ENCODE data around the gene CNTLN.
"Not testable (repeated sequence)": the region's sequence is repeated elsewhere in the genome, so short reads cannot be mapped to it uniquely, and the experiment has no call there.

Gene CNTLN

GRCh38 chr9:17422994-17423680 is 288.3 kb downstream of the CNTLN start:
- no peak for DNase-seq

GRCh38 chr9:17423681-17424011 is 288.8 kb downstream of the CNTLN start:
- no peak for DNase-seq

GRCh38 chr9:17425384-17425783 is 290.5 kb downstream of the CNTLN start:
- DNase-seq = no peak

GRCh38 chr9:17433526-17433925 is 298.7 kb downstream of the CNTLN start:
- DNase-seq = no peak

- no peak for DNase-seq
Observed at GRCh38 chr9:17436854-17437253, 302.0 kb downstream of the CNTLN start.

- DNase-seq = no peak
Observed at GRCh38 chr9:17437813-17438212, 303.0 kb downstream of the CNTLN start.

- DNase-seq = not testable (repeated sequence)
Observed at GRCh38 chr9:17445126-17445525, 310.3 kb downstream of the CNTLN start.

- DNase-seq = no peak
Observed at GRCh38 chr9:17453751-17454150, 318.9 kb downstream of the CNTLN start.

- peak; percentile 70 for DNase-seq
Observed at GRCh38 chr9:17462869-17463464, 328.1 kb downstream of the CNTLN start.

GRCh38 chr9:17470036-17470813 is 335.4 kb downstream of the CNTLN start:
- DNase-seq = no peak

- no peak for DNase-seq
Observed at GRCh38 chr9:17472126-17472525, 337.3 kb downstream of the CNTLN start.

GRCh38 chr9:17476401-17476800 is 341.6 kb downstream of the CNTLN start:
- no peak for DNase-seq

GRCh38 chr9:17477816-17478215 is 343.0 kb downstream of the CNTLN start:
- DNase-seq = no peak

- no peak for DNase-seq
Observed at GRCh38 chr9:17480966-17481365, 346.1 kb downstream of the CNTLN start.

GRCh38 chr9:17481565-17481964 is 346.7 kb downstream of the CNTLN start:
- DNase-seq = no peak

GRCh38 chr9:17484906-17485305 is 350.1 kb downstream of the CNTLN start:
- no peak for DNase-seq

GRCh38 chr9:17486396-17486795 is 351.6 kb downstream of the CNTLN start:
- DNase-seq = no peak

GRCh38 chr9:17487467-17487866 is 352.6 kb downstream of the CNTLN start:
- DNase-seq = no peak

- DNase-seq = no peak
Observed at GRCh38 chr9:17488662-17489061, 353.8 kb downstream of the CNTLN start.

- DNase-seq = no peak
Observed at GRCh38 chr9:17490110-17490509, 355.3 kb downstream of the CNTLN start.

GRCh38 chr9:17491780-17492179 is 356.9 kb downstream of the CNTLN start:
- no peak for DNase-seq

- no peak for DNase-seq
Observed at GRCh38 chr9:17503196-17503595, 368.4 kb downstream of the CNTLN start.

- no peak for DNase-seq
Observed at GRCh38 chr9:17509151-17509550, 374.3 kb downstream of the CNTLN start.

GRCh38 chr9:17509701-17510100 is 374.9 kb downstream of the CNTLN start:
- peak; percentile 34 for DNase-seq

Measured in kidney glomerular epithelial cell (primary cell).